Natural killer cell (primary cell): ENCODE data around the gene PLCXD1. TPM values are rescaled to one million over a fixed set of nuclear protein-coding genes. Genes with fewer than 3 reads are reported as not detected.
"Not testable (repeated sequence)": the region's sequence is repeated elsewhere in the genome, so short reads cannot be mapped to it uniquely, and the experiment has no call there.

Experiments
- ATAC-seq, 3 donors: fragments of 150-1000 bp in 2 of 3; fragments of 200-7000 bp in 1 of 3; cut with Tn5 transposase; 1 replicate in 1 of 3; 2 replicates in 2 of 3; pipeline ENCODE4 v1.10.0; 2021; ENCODE audit warnings: mild to moderate bottlenecking in 2 of 3, moderate library complexity in 2 of 3
- DNase-seq, 2 donors: peaks; one replicate each; pipeline versions ENCODE4 v3.0.0 to v3.0.0-alpha.2; 2013 to 2021; ENCODE audit warnings: mixed read lengths in 1 of 2
- H3K27ac ChIP-seq: one replicate; pipeline ENCODE4 v1.5.1; 2013; ENCODE audit warnings: mild to moderate bottlenecking, low read length
- H3K27me3 ChIP-seq: one replicate; pipeline ENCODE4 v1.6.1; 2013; ENCODE audit warnings: low read length; ENCODE audit not compliant: control insufficient read depth, insufficient read depth
- H3K36me3 ChIP-seq: one replicate; pipeline ENCODE4 v1.6.1; 2013; ENCODE audit warnings: low read length; ENCODE audit not compliant: control insufficient read depth, insufficient read depth
- H3K4me1 ChIP-seq: one replicate; pipeline ENCODE4 v1.6.1; 2013; ENCODE audit warnings: low read length; ENCODE audit not compliant: control insufficient read depth, insufficient read depth
- H3K4me3 ChIP-seq: one replicate; pipeline ENCODE4 v1.5.1; 2013; ENCODE audit warnings: low read length
- H3K9me3 ChIP-seq: one replicate; pipeline ENCODE4 v1.6.1; 2013; ENCODE audit warnings: low read length; ENCODE audit not compliant: control insufficient read depth, insufficient read depth
- H3K27ac Mint-ChIP-seq, 2 donors: one replicate each; pipeline ENCODE4 v1.8.0; 2022; ENCODE audit warnings: mild to moderate bottlenecking in 2 of 2, mixed read lengths in 2 of 2, moderate library complexity in 1 of 2
- H3K27me3 Mint-ChIP-seq, 2 donors: one replicate each; pipeline ENCODE4 v1.8.0; 2022; ENCODE audit warnings: low read depth in 2 of 2, mixed read lengths in 2 of 2
- H3K36me3 Mint-ChIP-seq: one replicate; pipeline ENCODE4 v1.8.0; 2022; ENCODE audit warnings: mixed read lengths
- H3K4me1 Mint-ChIP-seq, 2 donors: one replicate each; pipeline ENCODE4 v1.8.0; 2022; ENCODE audit warnings: mixed read lengths in 2 of 2
- H3K4me3 Mint-ChIP-seq: one replicate; pipeline ENCODE4 v1.8.0; 2022; ENCODE audit warnings: mild to moderate bottlenecking, moderate library complexity, mixed read lengths
- H3K9me3 Mint-ChIP-seq, 2 donors: one replicate each; pipeline ENCODE4 v1.8.0; 2022; ENCODE audit warnings: mixed read lengths in 2 of 2
- WGBS: methylation state at CpG from one replicate; pipeline ENCODE4 v1.1.7; 2013; ENCODE audit warnings: missing lambda C conversion rate; ENCODE audit not compliant: insufficient coverage; 5-methylcytosine and 5-hydroxymethylcytosine counted together
- intact Hi-C: fragments of 100-400 bp; cut with micrococcal nuclease; formaldehyde crosslinking; loops from one replicate; pipeline ENCODE4 v1.14.2; 2022
- total RNA-seq, 4 donors: library from RNA; stranded (reverse); fragments of 120-200 nt in 1 of 4; gene quantifications; one replicate each; pipeline versions ENCODE4 v1.2.3 to v1.2.4, GENCODE V29; 2013 to 2022
- TF ChIP-seq, protein P1 (sequence below): fragments of 200-600 bp; IDR thresholded peaks from one replicate; pipeline ENCODE4 v1.8.0; 2022; ENCODE audit warnings: antibody characterized with exemption

The PLCXD1 gene
- total RNA-seq, 3 donors from 2014 or later (not counting 1 experiment from before 2014, with no cell fraction given) = 16.3 to 20.9 (median 16.6) TPM

- no peak for DNase-seq
- no peaks in the 10 kb centered on the region for H3K27me3 Mint-ChIP-seq
- H3K36me3 Mint-ChIP-seq = no peaks in the 10 kb centered on the region
- H3K4me1 ChIP-seq = peaks cover 6% of the 10 kb centered on the region
- no peaks in the 10 kb centered on the region for H3K36me3 ChIP-seq
- no peaks in the 10 kb centered on the region for H3K9me3 ChIP-seq
- no peak overlapping the region for H3K4me3 Mint-ChIP-seq
- no peak overlapping the region for H3K27ac Mint-ChIP-seq
- H3K27me3 ChIP-seq = no peaks in the 10 kb centered on the region
- TF ChIP-seq, protein P1, sequence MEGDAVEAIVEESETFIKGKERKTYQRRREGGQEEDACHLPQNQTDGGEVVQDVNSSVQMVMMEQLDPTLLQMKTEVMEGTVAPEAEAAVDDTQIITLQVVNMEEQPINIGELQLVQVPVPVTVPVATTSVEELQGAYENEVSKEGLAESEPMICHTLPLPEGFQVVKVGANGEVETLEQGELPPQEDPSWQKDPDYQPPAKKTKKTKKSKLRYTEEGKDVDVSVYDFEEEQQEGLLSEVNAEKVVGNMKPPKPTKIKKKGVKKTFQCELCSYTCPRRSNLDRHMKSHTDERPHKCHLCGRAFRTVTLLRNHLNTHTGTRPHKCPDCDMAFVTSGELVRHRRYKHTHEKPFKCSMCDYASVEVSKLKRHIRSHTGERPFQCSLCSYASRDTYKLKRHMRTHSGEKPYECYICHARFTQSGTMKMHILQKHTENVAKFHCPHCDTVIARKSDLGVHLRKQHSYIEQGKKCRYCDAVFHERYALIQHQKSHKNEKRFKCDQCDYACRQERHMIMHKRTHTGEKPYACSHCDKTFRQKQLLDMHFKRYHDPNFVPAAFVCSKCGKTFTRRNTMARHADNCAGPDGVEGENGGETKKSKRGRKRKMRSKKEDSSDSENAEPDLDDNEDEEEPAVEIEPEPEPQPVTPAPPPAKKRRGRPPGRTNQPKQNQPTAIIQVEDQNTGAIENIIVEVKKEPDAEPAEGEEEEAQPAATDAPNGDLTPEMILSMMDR = no peak
- intact Hi-C loops = no loop called here
- WGBS = 92% methylated on average over 44 of the region's 44 CpGs
- H3K9me3 Mint-ChIP-seq = no peaks in the 10 kb centered on the region
- ATAC-seq = no peak
- H3K4me3 ChIP-seq = no peak overlapping the region
- H3K27ac ChIP-seq = no peak overlapping the region
- peaks cover 0 to 24% of the 10 kb centered on the region in 2 donors for H3K4me1 Mint-ChIP-seq
Observed at GRCh38 chrX:253451-254297, 27.5 kb upstream of the PLCXD1 start.

DNA sequence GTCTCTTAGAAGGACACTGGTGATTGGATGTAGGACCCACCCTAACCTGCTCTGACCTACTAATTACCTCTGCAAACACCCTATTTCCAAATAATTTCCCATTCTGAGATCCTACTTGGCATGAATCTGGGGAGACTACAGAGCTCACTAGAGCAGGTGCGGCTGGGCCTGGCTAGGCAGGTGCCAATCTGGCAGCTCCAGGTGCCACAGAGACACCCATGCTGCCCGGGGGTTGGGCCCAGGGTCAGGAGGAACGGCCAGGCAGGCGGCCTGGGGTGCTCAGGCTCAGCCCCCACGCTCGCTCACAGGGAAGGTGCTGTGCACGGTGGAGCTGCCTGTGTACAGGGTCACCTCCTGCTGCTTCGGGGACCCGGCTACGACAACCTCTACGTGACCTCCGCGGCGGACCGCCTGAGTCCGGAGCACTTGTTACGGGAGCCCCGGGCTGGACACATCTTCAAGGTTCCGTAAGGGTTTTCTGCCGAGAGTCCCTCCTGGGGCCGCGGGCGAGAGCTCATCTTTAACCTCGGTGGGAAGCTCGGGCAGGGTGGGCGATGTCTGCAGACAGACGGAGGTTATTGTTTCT, 26.5 kb upstream of the PLCXD1 start:
- DNase-seq = no peak
- H3K4me3 ChIP-seq = no peak overlapping the region
- ATAC-seq = peak in 1 of 3 donors; percentile 14
- no peaks in the 10 kb centered on the region for H3K9me3 ChIP-seq
- Mint-ChIP-seq H3K9me3 (no peaks in the 10 kb centered on the region), H3K4me3 (no peak overlapping the region), H3K27ac (no peak overlapping the region), H3K4me1 (peaks cover 0 to 24% of the 10 kb centered on the region in 2 donors), H3K36me3 (no peaks in the 10 kb centered on the region), H3K27me3 (no peaks in the 10 kb centered on the region)
- intact Hi-C loops = no loop called here
- peaks cover 6% of the 10 kb centered on the region for H3K4me1 ChIP-seq
- no peak overlapping the region for H3K27ac ChIP-seq
- 97% methylated on average over 27 of the region's 27 CpGs for WGBS
- TF ChIP-seq, protein P1 = no peak
- H3K36me3 ChIP-seq = no peaks in the 10 kb centered on the region
- no peaks in the 10 kb centered on the region for H3K27me3 ChIP-seq

GRCh38 chrX:255923-256331, 25.3 kb upstream of the PLCXD1 start:
- no peaks in the 10 kb centered on the region for H3K36me3 ChIP-seq
- no peaks in the 10 kb centered on the region for H3K27me3 ChIP-seq
- Mint-ChIP-seq H3K9me3 (no peaks in the 10 kb centered on the region), H3K36me3 (no peaks in the 10 kb centered on the region), H3K4me1 (peaks cover 0 to 20% of the 10 kb centered on the region in 2 donors), H3K27me3 (no peaks in the 10 kb centered on the region), H3K27ac (no peak overlapping the region), H3K4me3 (no peak overlapping the region)
- no peak overlapping the region for H3K4me3 ChIP-seq
- H3K27ac ChIP-seq = no peak overlapping the region
- TF ChIP-seq, protein P1 = no peak
- intact Hi-C loops = no loop called here
- 91% methylated on average over 28 of the region's 28 CpGs for WGBS
- H3K4me1 ChIP-seq = peaks cover 4% of the 10 kb centered on the region
- no peaks in the 10 kb centered on the region for H3K9me3 ChIP-seq
- no peak for DNase-seq
- ATAC-seq = peak in 1 of 3 donors; percentile 15

GRCh38 chrX:257054-257453, 24.1 kb upstream of the PLCXD1 start:
- 91% methylated on average over 14 of the region's 14 CpGs for WGBS
- intact Hi-C loops, H3K9me3 Mint-ChIP-seq, ATAC-seq, H3K4me3 ChIP-seq, H3K27me3 ChIP-seq, H3K4me3 Mint-ChIP-seq, H3K36me3 ChIP-seq, H3K27ac Mint-ChIP-seq, H3K9me3 ChIP-seq, H3K27ac ChIP-seq, H3K4me1 ChIP-seq, H3K27me3 Mint-ChIP-seq, H3K36me3 Mint-ChIP-seq, DNase-seq: not testable (repeated sequence)
- peaks cover 0 to 13% of the 10 kb centered on the region in 2 donors for H3K4me1 Mint-ChIP-seq
